HG03378 (cell line): ENCODE results near the gene EFHC1.

Experiments
- ATAC-seq: cut with Tn5 transposase; IDR thresholded peaks from one replicate; pipeline ENCODE4 v1.9.1; 2021; ENCODE audit warnings: mild to moderate bottlenecking, moderate library complexity; ENCODE audit not compliant: unreplicated experiment

The EFHC1 gene

GRCh38 chr6:52551483-52552277, 131.5 kb downstream of the EFHC1 start:
- ATAC-seq = no peak

GRCh38 chr6:52552278-52552643, 132.1 kb downstream of the EFHC1 start:
- ATAC-seq = peak; percentile 84

GRCh38 chr6:52553158-52553557, 133.0 kb downstream of the EFHC1 start:
- ATAC-seq = no peak

GRCh38 chr6:52553719-52554118, 133.6 kb downstream of the EFHC1 start:
- no peak for ATAC-seq

DNA sequence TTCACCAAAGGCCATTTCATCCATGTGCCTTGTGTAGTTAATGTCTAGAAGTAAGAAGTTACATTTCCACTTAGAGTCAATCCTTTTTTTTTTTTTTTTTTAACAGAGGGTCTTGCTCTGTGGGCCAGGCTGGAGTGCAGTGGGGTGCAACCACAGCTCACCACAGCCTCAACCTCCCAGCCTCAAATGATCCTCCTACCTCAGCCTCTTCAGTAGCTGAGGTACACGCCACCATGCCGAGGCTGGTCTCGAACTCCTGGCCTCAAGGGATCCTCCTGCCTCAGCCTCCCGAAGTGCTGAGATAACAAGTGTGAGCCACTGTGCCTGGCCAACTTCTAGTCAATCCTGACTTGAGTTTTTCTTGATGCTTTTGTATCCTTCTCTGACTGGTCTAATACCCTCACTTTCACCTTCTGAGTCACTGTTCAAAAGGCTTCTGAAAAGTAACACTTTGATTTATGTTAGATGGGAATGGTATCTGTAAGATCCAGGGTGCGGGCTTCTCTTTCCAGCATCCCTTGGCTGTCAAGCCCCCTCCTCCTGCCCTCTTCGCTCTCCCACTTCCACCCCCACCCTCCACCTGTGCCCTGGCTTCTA, 134.6 kb downstream of the EFHC1 start:
- no peak for ATAC-seq

- no peak for ATAC-seq
Observed at GRCh38 chr6:52555518-52556233, 135.5 kb downstream of the EFHC1 start.

- no peak for ATAC-seq
Observed at GRCh38 chr6:52557389-52558265, 137.5 kb downstream of the EFHC1 start.

DNA sequence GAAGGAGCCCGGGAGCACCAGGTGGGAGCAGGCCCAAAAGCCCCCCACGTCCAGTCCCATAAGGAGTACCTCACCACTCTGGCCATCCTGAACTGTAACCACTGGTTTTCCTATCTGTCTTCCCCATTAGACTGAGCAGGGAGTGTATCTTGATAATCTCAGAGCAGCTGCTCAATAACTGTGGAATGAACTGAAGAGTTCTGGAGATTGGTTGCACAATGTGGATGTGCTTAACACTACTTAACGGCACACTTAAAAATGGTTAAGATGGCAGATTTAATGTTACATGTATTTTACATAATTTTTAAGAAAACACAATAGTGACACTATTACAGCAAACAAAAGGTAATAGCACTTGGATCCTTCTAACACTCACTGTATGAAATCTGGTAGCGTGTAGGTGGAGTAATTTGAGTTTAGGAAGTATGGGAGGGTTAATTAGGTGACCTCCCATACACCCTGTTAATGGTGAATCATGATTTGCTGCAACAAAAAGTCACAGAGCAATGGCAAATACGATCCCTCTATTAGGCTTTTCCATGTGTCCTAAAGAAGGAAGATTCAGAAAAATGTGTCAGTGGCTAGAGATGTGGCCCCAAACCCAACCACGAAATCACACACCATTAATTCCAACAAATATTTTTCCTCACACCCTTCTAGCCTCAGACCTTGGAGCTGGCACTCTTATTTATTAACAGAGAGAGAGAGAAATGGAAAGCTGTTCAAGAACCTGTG, 138.3 kb downstream of the EFHC1 start:
- ATAC-seq = no peak

GRCh38 chr6:52560462-52560861, 140.3 kb downstream of the EFHC1 start:
- ATAC-seq = no peak

- ATAC-seq = no peak
Observed at GRCh38 chr6:52562911-52563310, 142.8 kb downstream of the EFHC1 start.

GRCh38 chr6:52564856-52565255, 144.7 kb downstream of the EFHC1 start:
- ATAC-seq = no peak

- no peak for ATAC-seq
Observed at GRCh38 chr6:52566201-52566600, 146.1 kb downstream of the EFHC1 start.

GRCh38 chr6:52566853-52567279, 146.7 kb downstream of the EFHC1 start:
- no peak for ATAC-seq

- no peak for ATAC-seq
Observed at GRCh38 chr6:52568320-52568719, 148.2 kb downstream of the EFHC1 start.

- no peak for ATAC-seq
Observed at GRCh38 chr6:52570291-52570700, 150.2 kb downstream of the EFHC1 start.

DNA sequence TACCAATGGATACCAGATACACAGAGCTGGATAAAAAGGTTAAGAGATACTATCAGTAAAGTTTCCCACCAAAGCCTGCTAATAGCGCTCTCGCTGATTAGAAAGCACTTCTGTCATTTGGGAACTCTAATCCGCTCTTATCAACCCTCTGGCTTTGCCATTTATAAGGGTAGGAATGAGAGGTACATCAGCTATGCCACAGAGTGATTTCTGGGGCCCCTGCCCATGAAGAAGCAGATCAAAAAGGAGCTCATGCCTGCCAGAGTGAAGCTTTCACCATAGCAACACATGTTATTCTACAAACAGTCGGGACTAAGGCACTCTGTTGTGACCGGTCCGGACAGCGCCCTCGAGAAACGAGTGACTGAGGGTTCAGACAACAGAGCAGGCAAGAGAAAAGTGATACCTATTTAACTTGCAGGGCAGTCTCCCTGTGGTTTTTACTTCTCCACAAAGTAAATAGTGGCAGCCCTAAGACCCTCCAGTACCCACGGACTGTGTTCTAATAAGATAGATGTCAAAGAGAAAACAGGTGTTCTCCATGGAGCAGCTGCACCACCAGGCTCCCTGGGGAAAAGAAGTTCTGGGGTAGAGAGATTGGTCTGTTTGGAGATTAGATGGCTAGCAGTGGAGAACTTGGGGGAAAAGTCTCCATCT, 151.1 kb downstream of the EFHC1 start:
- ATAC-seq = no peak

DNA sequence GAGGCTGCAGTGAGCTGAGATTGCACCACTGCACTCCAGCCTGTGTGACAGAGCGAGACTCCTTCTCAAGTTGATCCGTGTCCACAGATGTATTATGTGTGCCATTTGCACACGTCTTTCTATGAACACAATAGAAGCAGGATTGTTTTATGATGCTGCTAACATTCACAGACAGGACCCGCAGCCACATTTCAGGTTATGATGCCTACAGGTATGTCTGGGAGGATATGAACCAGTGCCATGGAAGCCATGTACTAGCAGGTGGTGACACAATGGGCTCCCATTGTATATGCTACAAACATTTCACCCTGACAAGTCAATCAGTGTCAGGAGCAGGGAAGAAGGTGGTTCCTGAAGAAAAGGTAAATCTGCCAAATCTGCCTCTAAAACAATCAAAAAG, 152.4 kb downstream of the EFHC1 start:
- ATAC-seq = no peak

GRCh38 chr6:52573295-52573694, 153.2 kb downstream of the EFHC1 start:
- no peak for ATAC-seq
